Measurements from ENCODE around the gene LRIT3.
"Not testable (repeated sequence)": the region's sequence is repeated elsewhere in the genome, so short reads cannot be mapped to it uniquely, and the experiment has no call there.

The LRIT3 gene

GRCh38 chr4:109846395-109847098 is 1.4 kb upstream of the LRIT3 start:
- in situ Hi-C loops (cut with MboI; ENCODE audit: low sequenced_read_pairs): no loop called here

DNA sequence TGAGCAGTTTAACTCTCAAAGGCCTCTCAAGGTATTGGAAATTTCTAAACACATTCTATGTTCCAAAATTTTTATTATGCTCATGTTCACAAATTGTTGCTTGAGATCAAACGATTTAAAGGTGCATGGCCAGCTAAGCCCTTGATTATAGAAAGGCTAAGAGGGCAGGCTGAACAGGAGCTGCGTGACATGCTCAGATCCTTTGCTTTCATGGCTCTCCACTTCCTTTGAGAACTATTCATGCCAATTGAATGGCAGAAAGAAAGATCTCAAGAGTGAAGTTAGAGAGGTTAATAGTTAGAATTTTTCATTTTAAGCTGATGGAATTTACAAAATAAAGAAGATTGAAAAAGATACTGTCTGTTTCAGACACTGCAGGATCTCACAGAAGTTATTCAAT is 594 bp downstream of the LRIT3 start:
- in situ Hi-C loops (cut with MboI; ENCODE audit: low sequenced_read_pairs): no loop called here

- in situ Hi-C loops (cut with MboI; ENCODE audit: low sequenced_read_pairs): no loop called here
These were observed 2.7 kb downstream of the LRIT3 start for GRCh38 chr4:109850601-109851000.

GRCh38 chr4:109859426-109860300 is 11.8 kb downstream of the LRIT3 start:
- in situ Hi-C loops (cut with MboI; ENCODE audit: low sequenced_read_pairs): not testable (repeated sequence)

GRCh38 chr4:109861271-109861670 is 13.4 kb downstream of the LRIT3 start:
- in situ Hi-C loops (cut with MboI; ENCODE audit: low sequenced_read_pairs): no loop called here

DNA sequence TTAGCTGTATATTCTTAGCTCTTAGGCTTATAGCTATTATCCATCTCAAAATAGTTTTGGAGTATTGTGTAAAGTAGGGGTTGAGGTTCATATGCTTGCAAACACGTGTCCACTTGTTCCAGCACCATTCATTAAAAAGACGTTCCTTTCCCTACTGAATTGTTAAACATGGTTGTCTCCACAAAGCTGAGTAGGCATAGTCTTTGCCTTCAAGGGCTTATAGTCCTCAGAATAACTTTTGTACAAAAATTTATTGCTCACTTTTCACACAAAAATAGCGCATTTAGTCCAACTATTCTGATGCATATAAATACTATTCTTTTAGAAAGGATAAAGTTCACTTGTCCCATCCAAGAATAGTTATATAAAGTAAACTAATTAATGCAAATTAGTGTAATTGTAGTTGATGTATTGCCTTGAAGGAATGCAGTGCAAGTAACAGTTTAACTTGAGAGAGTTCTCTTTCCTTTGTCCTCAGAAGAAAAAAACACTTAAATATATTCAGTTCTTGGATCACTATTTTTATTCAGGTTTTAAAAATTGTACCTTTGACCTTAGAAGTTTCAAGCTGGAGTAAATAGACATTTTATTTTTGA is 14.1 kb downstream of the LRIT3 start:
- in situ Hi-C loops (cut with MboI; ENCODE audit: low sequenced_read_pairs): no loop called here

- in situ Hi-C loops (cut with MboI; ENCODE audit: low sequenced_read_pairs): no loop called here
These were observed 16.2 kb downstream of the LRIT3 start for GRCh38 chr4:109864134-109864533.

DNA sequence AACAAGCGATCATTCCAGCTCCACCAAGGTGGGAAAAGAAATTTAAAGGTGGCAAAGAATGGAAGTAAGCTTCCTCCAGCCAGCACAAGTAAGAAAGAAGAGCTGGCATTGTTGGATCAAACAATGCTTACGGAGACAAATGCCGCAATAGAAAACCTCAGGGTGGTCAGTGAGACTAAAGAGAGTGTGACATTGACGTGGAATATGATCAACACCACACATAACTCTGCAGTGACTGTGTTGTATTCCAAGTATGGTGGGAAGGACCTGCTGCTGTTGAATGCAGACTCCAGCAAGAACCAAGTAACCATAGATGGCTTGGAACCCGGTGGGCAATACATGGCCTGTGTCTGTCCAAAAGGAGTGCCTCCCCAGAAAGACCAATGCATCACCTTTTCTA is 22.2 kb downstream of the LRIT3 start:
- in situ Hi-C loops (cut with MboI; ENCODE audit: low sequenced_read_pairs): no loop called here

GRCh38 chr4:109872065-109872464 is 24.2 kb downstream of the LRIT3 start:
- in situ Hi-C loops (cut with MboI; ENCODE audit: low sequenced_read_pairs): no loop called here

DNA sequence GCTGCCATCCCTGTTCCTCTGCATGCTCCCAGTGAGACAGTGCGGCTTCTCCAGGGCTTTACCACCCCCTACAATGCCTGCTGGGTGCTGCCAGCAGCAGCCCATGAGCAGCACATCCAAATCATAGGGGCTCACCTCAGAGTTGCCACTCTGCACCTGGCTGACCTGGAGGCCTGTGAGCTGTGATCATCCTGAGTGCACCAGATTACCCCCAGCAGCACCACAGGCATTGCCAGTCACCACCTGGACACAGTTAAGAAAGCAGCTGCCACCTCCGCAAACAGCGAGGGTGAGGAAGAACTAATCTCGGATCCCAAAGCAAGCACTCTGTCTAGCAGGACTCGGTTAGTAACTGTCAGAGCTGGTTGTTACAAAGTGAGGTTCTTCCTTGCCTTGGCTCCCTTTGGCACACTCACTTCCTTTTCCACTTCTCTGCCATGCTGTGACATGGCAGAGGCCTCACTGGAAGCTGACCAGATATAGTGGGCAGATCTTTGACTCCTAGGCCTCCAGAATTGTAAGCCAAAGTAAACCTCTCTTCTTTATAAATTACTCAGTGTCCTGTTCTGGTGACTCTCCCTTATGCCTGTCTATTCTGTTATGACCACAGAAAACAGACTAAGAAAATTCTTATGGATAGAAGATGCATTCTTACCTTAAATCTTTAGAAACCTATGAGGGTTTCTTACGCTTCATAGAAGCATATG is 25.2 kb downstream of the LRIT3 start:
- in situ Hi-C loops (cut with MboI; ENCODE audit: low sequenced_read_pairs): no loop called here

- in situ Hi-C loops (cut with MboI; ENCODE audit: low sequenced_read_pairs): no loop called here
These were observed 26.0 kb downstream of the LRIT3 start for GRCh38 chr4:109873791-109874514.

DNA sequence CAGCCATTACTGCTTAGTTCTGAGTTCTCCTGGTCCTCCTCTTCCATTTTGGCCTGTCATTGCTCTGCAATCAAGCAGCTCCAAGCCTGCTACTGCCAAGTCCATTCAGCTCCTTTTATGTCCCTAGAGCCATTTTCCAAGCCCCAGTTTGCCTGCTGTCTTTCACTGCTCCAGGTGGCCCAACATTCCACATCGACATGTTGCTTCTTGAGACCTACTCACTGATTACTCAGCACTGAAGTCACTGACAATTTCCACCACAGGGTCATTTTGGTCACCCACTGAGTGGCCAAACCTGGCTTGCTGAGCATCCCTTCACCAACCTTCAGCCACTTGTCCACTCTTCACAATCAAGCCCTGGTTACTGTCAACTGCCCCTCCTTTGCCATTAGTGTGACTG is 27.2 kb downstream of the LRIT3 start:
- in situ Hi-C loops (cut with MboI; ENCODE audit: low sequenced_read_pairs): no loop called here

- in situ Hi-C loops (cut with MboI; ENCODE audit: low sequenced_read_pairs): not testable (repeated sequence)
These were observed 27.6 kb downstream of the LRIT3 start for GRCh38 chr4:109875553-109875952.

DNA sequence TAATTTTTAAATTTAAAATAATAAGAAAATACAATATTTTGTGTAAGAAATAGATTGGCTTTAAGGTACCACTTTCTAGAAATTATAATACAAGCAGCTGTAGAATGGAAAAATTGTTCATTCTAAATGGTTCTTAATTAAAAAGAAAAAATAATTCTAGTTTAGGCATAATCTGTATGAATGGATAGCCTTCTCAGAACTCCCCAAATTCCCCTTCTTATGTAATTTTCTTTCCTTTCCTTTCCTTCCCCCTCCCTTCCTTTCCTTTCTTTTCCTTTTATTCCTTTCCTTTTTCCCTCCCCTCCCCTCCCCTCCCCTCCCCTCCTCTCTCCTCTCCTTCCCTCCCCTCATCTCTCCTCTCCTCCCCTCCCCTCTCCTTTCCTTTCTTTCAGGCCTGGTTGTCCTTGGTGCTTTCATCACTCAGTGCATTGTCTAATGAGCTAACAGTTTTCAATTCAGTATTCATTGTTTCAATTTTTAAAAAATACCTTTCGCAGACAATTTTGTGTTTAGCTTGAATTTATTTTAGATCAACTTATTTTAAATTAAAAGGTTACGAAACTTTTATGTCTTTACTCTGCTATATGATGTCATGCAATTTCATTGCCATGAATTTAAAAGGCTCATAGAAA is 28.8 kb downstream of the LRIT3 start:
- in situ Hi-C loops (cut with MboI; ENCODE audit: low sequenced_read_pairs): no loop called here

DNA sequence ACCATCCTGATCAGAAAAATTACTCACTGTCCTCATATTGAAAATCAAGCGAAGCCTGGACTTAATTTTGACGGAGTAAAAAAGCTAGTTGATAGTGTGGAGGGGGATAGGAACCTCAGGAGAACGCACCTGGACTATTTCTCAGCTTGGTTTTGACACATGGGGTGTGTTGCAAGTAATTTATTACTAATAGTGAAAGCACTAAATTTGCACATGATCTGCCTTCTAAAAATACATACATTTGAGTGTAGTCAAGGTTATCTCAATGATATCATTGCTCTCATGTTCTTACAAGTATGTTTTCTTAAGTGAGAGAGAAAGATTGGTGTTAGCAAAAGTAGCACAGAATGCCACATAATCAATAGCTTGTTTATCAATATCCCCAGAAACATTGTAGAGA is 29.5 kb downstream of the LRIT3 start:
- in situ Hi-C loops (cut with MboI; ENCODE audit: low sequenced_read_pairs): no loop called here

GRCh38 chr4:109878355-109878754 is 30.4 kb downstream of the LRIT3 start:
- in situ Hi-C loops (cut with MboI; ENCODE audit: low sequenced_read_pairs): no loop called here

DNA sequence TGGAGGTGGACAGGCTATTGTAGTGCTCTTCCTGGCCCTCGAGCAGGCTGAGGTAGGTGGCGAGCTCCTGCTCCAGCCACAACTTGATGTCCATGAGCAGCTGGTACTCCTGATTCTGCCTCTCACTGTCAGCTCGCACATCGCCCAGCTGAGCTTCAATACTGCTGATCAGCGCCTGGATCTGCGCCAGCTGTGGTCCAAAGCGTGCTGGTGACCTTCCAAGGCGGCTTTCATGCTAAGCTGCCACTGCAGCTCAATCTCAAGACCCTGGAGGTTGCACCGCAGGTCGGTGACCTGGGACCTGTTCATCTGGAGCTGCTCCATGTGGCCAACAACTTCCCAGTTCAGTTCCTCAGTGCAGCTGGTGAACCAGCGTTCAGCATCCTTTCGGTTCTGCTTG is 31.2 kb downstream of the LRIT3 start:
- in situ Hi-C loops (cut with MboI; ENCODE audit: low sequenced_read_pairs): no loop called here

DNA sequence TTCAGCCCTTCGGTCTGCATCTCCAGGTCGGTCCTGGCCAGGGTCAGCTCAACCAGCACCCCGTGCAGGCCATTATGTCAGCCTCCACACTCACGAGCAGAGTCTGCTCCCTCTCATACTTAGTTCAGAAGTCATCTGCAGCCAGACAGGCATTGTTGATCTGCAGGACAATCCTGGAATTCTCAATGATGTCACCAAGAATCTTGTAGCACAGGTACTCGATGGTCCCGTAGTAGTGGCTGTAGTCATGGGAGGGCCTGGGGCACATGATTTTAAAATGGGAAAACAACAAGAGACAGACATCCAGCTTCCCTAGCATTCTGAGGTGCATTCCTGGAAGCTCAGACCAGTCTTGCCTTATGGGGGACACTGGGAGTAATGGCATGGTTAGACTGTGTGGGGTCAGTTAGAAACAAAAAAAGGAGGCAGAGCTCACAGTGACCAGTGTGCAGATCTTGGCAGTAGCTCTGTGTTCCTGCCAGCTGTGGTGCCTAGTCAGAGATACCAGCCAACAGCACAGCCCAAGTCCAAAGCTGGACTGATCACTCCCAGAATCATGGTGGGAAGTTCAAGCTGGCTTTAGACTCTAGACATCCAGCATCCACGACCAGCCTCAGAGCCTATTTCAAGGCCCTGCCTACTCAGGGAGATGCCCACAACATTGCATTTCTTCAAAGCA is 31.9 kb downstream of the LRIT3 start:
- in situ Hi-C loops (cut with MboI; ENCODE audit: low sequenced_read_pairs): no loop called here

- in situ Hi-C loops (cut with MboI; ENCODE audit: low sequenced_read_pairs): no loop called here
These were observed 38.4 kb downstream of the LRIT3 start for GRCh38 chr4:109886303-109886702.

GRCh38 chr4:109887071-109887470 is 39.2 kb downstream of the LRIT3 start:
- in situ Hi-C loops (cut with MboI; ENCODE audit: low sequenced_read_pairs): no loop called here
